ENCODE measurements around the gene PNMA6E.

DNA sequence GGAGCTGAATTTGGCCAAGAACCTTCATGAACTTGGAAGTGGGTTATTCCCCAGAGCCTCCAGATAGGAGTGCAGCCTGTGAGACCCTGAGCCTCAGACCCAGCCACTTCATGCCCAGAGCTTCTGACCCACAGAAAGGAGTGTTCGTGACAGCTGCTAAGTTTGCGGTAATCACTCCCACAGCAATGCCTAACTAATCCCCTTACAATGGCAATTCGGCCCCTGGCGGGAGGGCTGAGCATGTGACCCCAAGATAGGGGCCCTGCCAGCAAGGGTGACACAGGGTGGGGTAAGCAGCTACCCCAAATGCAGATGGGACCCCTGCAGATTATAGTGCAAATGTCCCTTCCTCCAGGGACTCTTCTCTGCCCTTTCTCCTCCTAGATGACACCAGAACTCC, 22.5 kb downstream of the PNMA6E start:
- TF ChIP-seq, protein P1, sequence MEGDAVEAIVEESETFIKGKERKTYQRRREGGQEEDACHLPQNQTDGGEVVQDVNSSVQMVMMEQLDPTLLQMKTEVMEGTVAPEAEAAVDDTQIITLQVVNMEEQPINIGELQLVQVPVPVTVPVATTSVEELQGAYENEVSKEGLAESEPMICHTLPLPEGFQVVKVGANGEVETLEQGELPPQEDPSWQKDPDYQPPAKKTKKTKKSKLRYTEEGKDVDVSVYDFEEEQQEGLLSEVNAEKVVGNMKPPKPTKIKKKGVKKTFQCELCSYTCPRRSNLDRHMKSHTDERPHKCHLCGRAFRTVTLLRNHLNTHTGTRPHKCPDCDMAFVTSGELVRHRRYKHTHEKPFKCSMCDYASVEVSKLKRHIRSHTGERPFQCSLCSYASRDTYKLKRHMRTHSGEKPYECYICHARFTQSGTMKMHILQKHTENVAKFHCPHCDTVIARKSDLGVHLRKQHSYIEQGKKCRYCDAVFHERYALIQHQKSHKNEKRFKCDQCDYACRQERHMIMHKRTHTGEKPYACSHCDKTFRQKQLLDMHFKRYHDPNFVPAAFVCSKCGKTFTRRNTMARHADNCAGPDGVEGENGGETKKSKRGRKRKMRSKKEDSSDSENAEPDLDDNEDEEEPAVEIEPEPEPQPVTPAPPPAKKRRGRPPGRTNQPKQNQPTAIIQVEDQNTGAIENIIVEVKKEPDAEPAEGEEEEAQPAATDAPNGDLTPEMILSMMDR (IDR thresholded peaks at IDR 0.05) = no peak
- no peak for TF ChIP-seq POLR2A (IDR thresholded peaks at IDR 0.05)
